M059J (cell line): ENCODE measurements around the gene GSTA1. TPM values are rescaled to one million over a fixed set of nuclear protein-coding genes. Genes with fewer than 3 reads are reported as not detected.
A peak's percentile ranks its signal among the peaks of the same experiment; 100 is the strongest.

Experiments
- DNase-seq: peaks from one replicate; pipeline ENCODE4 v3.0.0-alpha.2; 2012; ENCODE audit warnings: low read depth
- total RNA-seq: library from RNA; depleted of rRNA; stranded (reverse); fragments of >200 nt; shearing (Covaris generic); gene quantifications from 2 replicates; pipeline ENCODE4 v1.2.3, GENCODE V29; 2014; rRNA removed

Gene GSTA1
- total RNA-seq, 1 experiment from 2014 or later, result 0.44 TPM

GRCh38 chr6:52757651-52758338, 45.8 kb downstream of the GSTA1 start:
- DNase-seq, result peak; percentile 88

- no peak for DNase-seq
Measured at GRCh38 chr6:52754443-52754842, 49.2 kb downstream of the GSTA1 start.

GRCh38 chr6:52753137-52753536, 50.5 kb downstream of the GSTA1 start:
- peak; percentile 82 for DNase-seq

GRCh38 chr6:52752310-52752709, 51.3 kb downstream of the GSTA1 start:
- no peak for DNase-seq

GRCh38 chr6:52749556-52750152, 54.0 kb downstream of the GSTA1 start:
- DNase-seq, result no peak

GRCh38 chr6:52747301-52747700, 56.3 kb downstream of the GSTA1 start:
- DNase-seq, result peak; percentile 90

GRCh38 chr6:52746213-52746612, 57.4 kb downstream of the GSTA1 start:
- DNase-seq, result peak; percentile 19

GRCh38 chr6:52745764-52746201, 57.8 kb downstream of the GSTA1 start:
- no peak for DNase-seq

- DNase-seq, result peak; percentile 91
Measured at GRCh38 chr6:52741872-52742271, 61.7 kb downstream of the GSTA1 start.

Other genes with a start within 250 kb of the GSTA1 start
- 116 and 176 TPM in 2 replicates for gene TRAM2, start 226.8 kb downstream of the GSTA1 start, total RNA-seq
- gene TMEM14A, start 132.7 kb downstream of the GSTA1 start, total RNA-seq, result 124 and 158 TPM in 2 replicates
- 0.12 TPM in 1 of 2 replicates, not detected in the other for gene GSTA2, start 40.3 kb downstream of the GSTA1 start, total RNA-seq
- not detected in 2 replicates for gene GSTA5, start 37.0 kb upstream of the GSTA1 start, total RNA-seq
- gene GSTA3, start 105.9 kb upstream of the GSTA1 start, total RNA-seq, result 0.27 and 2.4 TPM in 2 replicates
- gene GSTA4, start 191.5 kb upstream of the GSTA1 start, total RNA-seq, result 26.2 and 28.8 TPM in 2 replicates